ENCODE results near the gene SPI1.

The SPI1 gene

GRCh38 chr11:47351156-47352126 lies 26.9 kb downstream of the SPI1 start:
- DNase-seq (ENCODE audit: low read depth): no peak
- no peak for TF ChIP-seq CTCF (IDR thresholded peaks at IDR 0.05; ENCODE audit: insufficient read depth, low read depth, low read length, missing control alignments)
- no peak overlapping the region for H3K4me3 ChIP-seq (ENCODE audit: low read depth, low read length)

GRCh38 chr11:47350315-47350714 lies 28.0 kb downstream of the SPI1 start:
- no peak overlapping the region for H3K4me3 ChIP-seq (ENCODE audit: low read depth, low read length)
- no peak for DNase-seq (ENCODE audit: low read depth)
- TF ChIP-seq CTCF (IDR thresholded peaks at IDR 0.05; ENCODE audit: insufficient read depth, low read depth, low read length, missing control alignments): no peak

- H3K4me3 ChIP-seq (ENCODE audit: low read depth, low read length): no peak overlapping the region
- no peak for TF ChIP-seq CTCF (IDR thresholded peaks at IDR 0.05; ENCODE audit: insufficient read depth, low read depth, low read length, missing control alignments)
- DNase-seq (ENCODE audit: low read depth): no peak
Observed at GRCh38 chr11:47349521-47350095, 28.7 kb downstream of the SPI1 start.

GRCh38 chr11:47348859-47349258 lies 29.5 kb downstream of the SPI1 start:
- peak; percentile 51 for DNase-seq (ENCODE audit: low read depth)
- peak; percentile 23 for TF ChIP-seq CTCF (IDR thresholded peaks at IDR 0.05; ENCODE audit: insufficient read depth, low read depth, low read length, missing control alignments)
- no peak overlapping the region for H3K4me3 ChIP-seq (ENCODE audit: low read depth, low read length)

GRCh38 chr11:47348131-47348802 lies 30.1 kb downstream of the SPI1 start:
- DNase-seq (ENCODE audit: low read depth): no peak
- no peak overlapping the region for H3K4me3 ChIP-seq (ENCODE audit: low read depth, low read length)
- TF ChIP-seq CTCF (IDR thresholded peaks at IDR 0.05; ENCODE audit: insufficient read depth, low read depth, low read length, missing control alignments): no peak

GRCh38 chr11:47347137-47347536 lies 31.2 kb downstream of the SPI1 start:
- no peak overlapping the region for H3K4me3 ChIP-seq (ENCODE audit: low read depth, low read length)
- DNase-seq (ENCODE audit: low read depth): no peak
- no peak for TF ChIP-seq CTCF (IDR thresholded peaks at IDR 0.05; ENCODE audit: insufficient read depth, low read depth, low read length, missing control alignments)
